Dendritic cell treated with granulocyte-macrophage colony-stimulating factor and Interleukin-4, amounts not matched to agents 40 ng/mL and 50 ng/mL, for 4 days (primary cell): Measurements from ENCODE around the gene CARD10.
A peak's percentile ranks its signal among the peaks of the same experiment; 100 is the strongest.

Source experiments
- H3K27ac Mint-ChIP-seq: one replicate; pipeline ENCODE4 v1.8.0; 2022; ENCODE audit warnings: mild to moderate bottlenecking, mixed read lengths
- H3K27me3 Mint-ChIP-seq: one replicate; pipeline ENCODE4 v1.8.0; 2022; ENCODE audit warnings: mild to moderate bottlenecking, mixed read lengths
- H3K36me3 Mint-ChIP-seq: one replicate; pipeline ENCODE4 v1.8.0; 2022; ENCODE audit warnings: low read depth, mixed read lengths
- H3K4me1 Mint-ChIP-seq: one replicate; pipeline ENCODE4 v1.8.0; 2022; ENCODE audit warnings: low read depth, mixed read lengths
- H3K4me3 Mint-ChIP-seq: one replicate; pipeline ENCODE4 v1.8.0; 2022; ENCODE audit warnings: mild to moderate bottlenecking, moderate library complexity, mixed read lengths
- H3K9me3 Mint-ChIP-seq: one replicate; pipeline ENCODE4 v1.8.0; 2022; ENCODE audit warnings: mixed read lengths
- intact Hi-C: fragments of 100-400 bp; cut with micrococcal nuclease; formaldehyde crosslinking; loops from one replicate; pipeline ENCODE4 v1.15.0; 2022

Gene CARD10

DNA sequence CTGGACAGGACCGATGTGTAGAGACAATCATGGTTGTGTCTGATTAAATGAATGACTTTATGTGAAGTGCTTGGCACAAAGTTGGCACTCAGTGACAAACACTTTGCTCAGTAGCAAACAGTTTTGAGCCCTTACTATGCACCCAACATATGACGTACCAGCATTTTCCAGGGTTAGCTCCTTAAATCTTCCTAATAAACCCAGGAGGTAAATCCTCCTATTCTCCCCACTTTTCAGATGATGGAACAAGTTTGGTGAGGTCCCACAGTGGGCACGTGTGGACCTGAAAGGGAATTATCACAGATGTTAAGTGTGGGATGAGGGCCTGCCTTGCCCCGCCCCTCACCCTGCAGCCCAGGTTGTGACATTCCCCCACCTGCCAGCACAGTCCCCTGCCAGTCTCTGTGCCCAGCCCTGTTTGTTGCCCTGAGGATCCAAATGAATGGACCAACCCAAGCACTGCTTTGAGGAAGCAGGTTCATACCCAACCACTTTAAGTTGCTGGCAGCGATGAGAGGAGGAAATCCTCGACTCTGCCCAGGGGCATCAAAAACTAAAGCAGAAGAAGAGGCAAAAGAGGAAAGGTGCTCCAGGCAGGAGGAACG is 6.6 kb upstream of the CARD10 start:
- Mint-ChIP-seq H3K4me3 (no peak overlapping the region), H3K27ac (no peak overlapping the region), H3K36me3 (no peaks in the 10 kb centered on the region), H3K27me3 (peaks cover 35% of the 10 kb centered on the region), H3K4me1 (peaks cover 42% of the 10 kb centered on the region), H3K9me3 (no peaks in the 10 kb centered on the region)
- intact Hi-C loops: no loop called here

DNA sequence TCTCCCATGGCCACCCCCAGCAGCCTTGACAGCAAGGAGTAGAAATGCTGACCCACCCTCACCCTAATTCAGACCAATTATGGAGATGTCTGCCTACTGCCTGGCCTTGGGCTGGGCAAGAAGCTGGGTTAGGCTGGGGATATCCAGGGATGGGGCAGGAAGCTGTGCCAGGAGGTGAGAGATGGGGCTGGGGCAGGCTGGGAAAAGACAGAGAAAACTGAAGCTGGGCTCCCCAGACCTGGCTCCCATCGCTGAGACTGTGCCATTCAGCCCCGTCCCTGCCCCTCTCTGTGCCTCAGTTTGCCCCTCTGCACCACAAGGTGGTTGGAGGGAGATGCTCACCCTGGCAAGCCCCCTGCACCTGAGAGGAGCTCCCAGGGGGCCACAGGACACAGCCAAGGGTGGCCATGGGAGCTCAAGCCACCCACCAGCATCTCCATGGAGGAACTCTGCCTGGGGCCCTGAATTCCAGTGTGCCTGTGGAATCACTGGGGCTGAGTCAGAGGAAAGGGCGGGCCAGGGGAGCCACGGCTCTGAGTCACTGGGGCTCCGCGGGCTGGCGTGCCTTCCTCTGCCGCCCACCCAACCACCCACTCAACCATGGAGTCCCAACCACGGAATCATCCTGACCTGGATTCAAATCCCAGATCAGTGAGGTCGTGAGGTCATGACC is 6.0 kb upstream of the CARD10 start:
- no peaks in the 10 kb centered on the region for H3K9me3 Mint-ChIP-seq
- no peak overlapping the region for H3K27ac Mint-ChIP-seq
- peaks cover 45% of the 10 kb centered on the region for H3K4me1 Mint-ChIP-seq
- H3K27me3 Mint-ChIP-seq: peaks cover 40% of the 10 kb centered on the region
- H3K36me3 Mint-ChIP-seq: no peaks in the 10 kb centered on the region
- intact Hi-C loops: no loop called here
- H3K4me3 Mint-ChIP-seq: no peak overlapping the region

DNA sequence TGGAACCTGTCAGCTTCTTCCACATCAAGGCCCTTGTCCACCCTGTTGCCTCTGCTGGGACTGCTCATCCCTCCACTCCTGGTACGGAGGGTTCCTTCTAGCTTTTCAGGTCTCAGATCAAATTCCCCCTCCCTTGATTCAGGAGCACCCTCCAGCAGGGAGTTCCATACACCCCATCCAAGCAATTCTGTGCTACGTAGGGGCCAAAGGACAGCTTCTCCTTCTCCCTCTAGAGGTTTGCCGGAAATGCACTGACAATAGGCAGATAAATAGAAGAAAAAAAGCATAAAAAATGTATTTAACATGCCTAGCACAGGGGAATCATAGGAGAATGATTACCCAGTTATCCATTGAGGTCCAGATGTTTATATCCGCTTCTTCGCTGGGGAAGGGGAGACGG is 3.3 kb upstream of the CARD10 start:
- intact Hi-C loops: no loop called here
- Mint-ChIP-seq H3K4me1 (peaks cover 43% of the 10 kb centered on the region), H3K27me3 (peaks cover 59% of the 10 kb centered on the region), H3K36me3 (no peaks in the 10 kb centered on the region), H3K27ac (no peak overlapping the region), H3K9me3 (no peaks in the 10 kb centered on the region), H3K4me3 (no peak overlapping the region)

DNA sequence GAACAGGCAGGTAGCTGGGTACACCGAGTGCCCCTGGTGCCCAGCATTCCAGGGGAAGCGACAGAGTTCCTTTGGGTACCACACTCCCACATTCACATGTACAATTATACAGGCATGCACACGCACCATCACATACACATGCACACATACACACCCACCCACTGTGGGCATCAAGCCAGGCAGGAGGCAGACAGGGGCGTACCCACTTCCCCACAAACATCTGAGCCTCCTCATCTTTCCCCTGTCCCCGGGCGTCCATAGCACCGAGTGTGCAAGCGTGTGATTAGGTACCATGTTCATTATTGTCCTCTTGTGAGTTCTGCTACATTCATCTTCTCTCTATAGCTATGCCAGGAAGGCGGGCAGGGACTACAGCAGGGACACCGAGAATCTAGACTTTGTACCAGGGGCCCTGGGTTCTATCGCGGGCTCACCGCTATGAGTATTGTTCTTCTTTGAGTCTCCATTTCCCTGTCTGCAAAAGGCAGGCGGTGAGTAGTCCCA is 2.1 kb upstream of the CARD10 start:
- no peak overlapping the region for H3K27ac Mint-ChIP-seq
- H3K27me3 Mint-ChIP-seq: peaks cover 62% of the 10 kb centered on the region

DNA sequence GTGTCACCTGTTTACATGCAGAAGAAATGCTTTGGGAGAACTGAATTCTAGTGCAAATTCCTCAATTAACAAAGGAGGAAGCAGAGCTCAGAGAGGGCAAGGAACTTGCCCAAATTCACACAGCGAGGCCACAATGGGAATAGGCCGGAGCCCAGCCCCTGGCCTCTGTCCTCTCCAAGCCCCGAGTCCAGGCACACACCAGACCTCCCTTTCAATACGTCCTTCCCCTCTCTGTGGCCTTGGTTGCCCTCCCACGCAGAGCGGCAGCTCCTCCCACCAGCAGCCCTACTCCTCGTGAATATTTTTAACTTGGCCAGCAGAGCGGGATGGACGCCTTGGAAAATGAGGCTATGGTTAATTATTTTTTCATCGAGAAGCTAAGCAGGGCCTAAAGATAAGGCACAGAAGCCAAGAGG is 1.6 kb upstream of the CARD10 start:
- H3K27me3 Mint-ChIP-seq: peaks cover 64% of the 10 kb centered on the region
- no peak overlapping the region for H3K27ac Mint-ChIP-seq
- H3K4me1 Mint-ChIP-seq: peaks cover 32% of the 10 kb centered on the region
- no peak overlapping the region for H3K4me3 Mint-ChIP-seq
- no peaks in the 10 kb centered on the region for H3K9me3 Mint-ChIP-seq
- no peaks in the 10 kb centered on the region for H3K36me3 Mint-ChIP-seq
- intact Hi-C loops: no loop called here

More for the DNA sequence above, 2.1 kb upstream of the CARD10 start:
- intact Hi-C loops: no loop called here
- Mint-ChIP-seq H3K36me3 (no peaks in the 10 kb centered on the region), H3K9me3 (no peaks in the 10 kb centered on the region), H3K4me1 (peaks cover 37% of the 10 kb centered on the region), H3K4me3 (no peak overlapping the region)

DNA sequence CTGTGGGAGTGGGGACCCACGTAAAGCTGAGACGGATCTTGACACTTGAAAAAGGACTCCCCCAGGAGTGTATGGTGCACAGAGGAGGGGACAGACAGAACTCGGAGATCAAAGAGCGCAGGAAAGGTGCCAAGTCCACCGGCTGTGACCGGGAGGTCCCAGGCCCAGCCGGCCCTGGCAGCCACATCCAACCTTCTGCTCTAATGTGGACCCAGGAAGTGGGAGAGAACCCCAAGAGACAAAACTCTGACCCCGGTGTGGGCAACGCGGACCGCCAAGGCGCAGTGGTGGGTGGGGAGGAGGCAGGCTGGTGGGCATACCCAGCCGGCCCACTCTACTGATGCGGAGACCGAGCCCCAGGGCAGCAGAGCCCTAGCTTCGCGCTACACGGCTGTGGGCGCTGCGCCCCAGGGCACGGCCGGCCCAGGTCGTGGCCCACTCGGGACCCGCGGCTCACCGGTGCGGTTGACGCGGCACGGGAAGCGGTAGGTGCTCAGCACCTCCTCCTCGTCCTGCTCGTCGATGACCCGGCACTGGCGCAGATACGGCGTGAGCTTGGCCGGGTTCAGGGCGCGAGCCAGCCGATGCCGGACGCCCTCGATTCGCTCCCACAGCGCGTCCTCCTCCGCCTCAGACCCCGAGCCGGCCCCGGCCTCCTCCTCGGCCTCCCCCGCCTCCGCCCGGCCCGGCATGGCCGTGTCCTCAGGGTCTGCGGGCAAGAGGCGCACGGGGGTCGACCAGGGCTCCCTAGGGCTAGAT is 527 bp downstream of the CARD10 start:
- H3K27me3 Mint-ChIP-seq: peaks cover 74% of the 10 kb centered on the region
- peaks cover 21% of the 10 kb centered on the region for H3K4me1 Mint-ChIP-seq
- intact Hi-C loops: no loop called here
- peak overlapping the region; percentile 22 for H3K4me3 Mint-ChIP-seq
- H3K27ac Mint-ChIP-seq: no peak overlapping the region
- H3K36me3 Mint-ChIP-seq: no peaks in the 10 kb centered on the region
- no peaks in the 10 kb centered on the region for H3K9me3 Mint-ChIP-seq

DNA sequence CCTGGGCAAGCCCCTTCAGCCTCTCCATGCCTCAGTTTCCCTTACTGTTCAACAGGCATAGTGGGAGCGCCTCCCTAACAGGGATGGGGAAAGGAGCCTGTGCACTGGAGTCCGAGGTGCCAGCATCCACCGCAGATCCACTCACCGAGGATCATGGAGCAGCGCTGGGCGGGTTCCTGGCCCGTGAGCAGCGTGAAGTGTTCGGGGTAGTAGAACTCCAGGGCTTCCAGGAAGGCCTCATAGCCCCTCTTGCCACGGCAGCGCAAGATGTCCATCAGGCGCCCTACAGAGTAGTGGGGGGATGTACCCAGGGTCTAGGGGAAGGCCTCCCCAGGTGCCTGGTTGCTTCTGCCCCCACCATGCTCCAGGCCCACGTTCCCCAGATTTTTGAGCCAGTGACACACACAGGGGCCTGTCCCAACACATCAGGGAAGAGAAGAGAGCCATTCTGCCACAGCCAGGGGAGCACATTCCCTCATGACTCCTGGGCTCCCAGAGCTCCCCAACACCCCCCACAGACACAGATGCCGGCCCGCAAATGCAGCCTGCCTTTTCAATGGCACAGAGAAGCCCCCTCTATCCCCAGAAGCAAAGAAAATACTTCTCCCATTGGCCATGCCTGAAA is 1.3 kb downstream of the CARD10 start:
- H3K27ac Mint-ChIP-seq: no peak overlapping the region
- H3K4me3 Mint-ChIP-seq: no peak overlapping the region
- H3K36me3 Mint-ChIP-seq: no peaks in the 10 kb centered on the region
- H3K27me3 Mint-ChIP-seq: peaks cover 74% of the 10 kb centered on the region
- no peaks in the 10 kb centered on the region for H3K9me3 Mint-ChIP-seq
- intact Hi-C loops: no loop called here
- peaks cover 21% of the 10 kb centered on the region for H3K4me1 Mint-ChIP-seq

DNA sequence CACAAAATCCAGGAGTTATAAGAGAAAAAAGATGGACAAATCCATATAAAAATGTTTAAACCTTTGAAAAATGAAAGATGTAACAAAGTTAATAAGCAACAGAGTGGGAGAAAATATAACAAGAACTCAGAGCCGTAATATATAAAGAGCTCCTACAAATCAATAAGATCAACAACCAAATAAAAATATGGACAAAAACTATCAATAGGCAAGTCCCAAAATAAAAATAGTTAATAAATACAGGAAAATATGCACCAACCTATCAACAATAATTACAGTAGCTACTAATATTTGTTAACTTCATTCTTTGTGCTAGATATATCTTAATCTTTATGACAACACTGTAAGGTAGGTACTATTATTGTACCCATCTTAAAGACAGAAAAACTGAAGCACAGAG is 2.8 kb downstream of the CARD10 start:
- H3K36me3 Mint-ChIP-seq: no peaks in the 10 kb centered on the region
- no peak overlapping the region for H3K4me3 Mint-ChIP-seq
- H3K4me1 Mint-ChIP-seq: peaks cover 17% of the 10 kb centered on the region
- intact Hi-C loops: no loop called here
- no peaks in the 10 kb centered on the region for H3K9me3 Mint-ChIP-seq
- no peak overlapping the region for H3K27ac Mint-ChIP-seq
- peaks cover 67% of the 10 kb centered on the region for H3K27me3 Mint-ChIP-seq

DNA sequence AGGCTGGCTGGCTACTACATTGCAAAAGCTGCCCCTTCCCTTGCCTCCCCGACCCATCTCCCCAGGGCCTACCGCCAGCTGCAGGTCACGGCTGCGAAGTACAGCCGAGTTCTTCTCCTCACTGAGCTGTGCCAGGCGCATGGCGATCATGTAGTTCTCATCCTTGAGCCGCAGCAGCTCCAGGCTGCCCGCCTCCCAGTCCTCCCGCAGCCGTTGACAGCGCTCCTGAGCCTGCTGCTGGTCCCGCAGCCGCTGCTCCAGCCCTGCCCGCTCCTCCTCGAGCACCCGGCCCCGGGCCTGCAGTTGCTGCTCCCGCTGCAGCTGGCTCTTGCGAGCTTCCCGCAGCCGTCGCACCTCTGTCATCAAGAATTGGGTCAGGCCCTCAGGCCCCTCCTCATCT is 3.3 kb downstream of the CARD10 start:
- no peaks in the 10 kb centered on the region for H3K9me3 Mint-ChIP-seq
- peaks cover 63% of the 10 kb centered on the region for H3K27me3 Mint-ChIP-seq
- H3K4me1 Mint-ChIP-seq: peaks cover 17% of the 10 kb centered on the region
- H3K36me3 Mint-ChIP-seq: no peaks in the 10 kb centered on the region
- no peak overlapping the region for H3K4me3 Mint-ChIP-seq
- no peak overlapping the region for H3K27ac Mint-ChIP-seq
- intact Hi-C loops: no loop called here

DNA sequence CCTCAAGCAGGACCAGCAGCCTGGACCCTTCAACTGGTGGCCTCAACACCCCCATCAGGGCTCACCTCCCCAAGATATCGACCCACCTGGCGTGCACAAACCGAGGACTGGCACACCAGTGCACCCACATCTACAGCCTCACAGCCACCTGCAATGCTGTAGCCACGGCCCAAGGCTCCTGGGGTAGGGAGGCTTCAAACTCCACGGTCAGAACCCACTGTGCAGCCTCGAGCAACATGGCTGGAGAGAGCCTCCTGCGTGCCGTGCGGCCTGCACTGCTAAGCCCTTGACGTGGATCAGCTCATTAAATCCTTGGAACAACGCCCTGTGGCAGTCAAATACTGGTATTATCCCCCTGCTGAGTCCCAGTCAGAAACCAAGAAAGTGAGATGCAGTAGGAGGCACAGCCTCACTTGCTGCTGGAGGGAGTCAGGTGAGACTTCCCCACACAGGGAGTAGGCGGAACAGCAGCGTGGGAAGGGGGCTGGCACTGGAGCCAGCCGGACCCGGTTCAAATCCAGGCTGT is 4.6 kb downstream of the CARD10 start:
- Mint-ChIP-seq H3K27me3 (peaks cover 60% of the 10 kb centered on the region), H3K4me3 (no peak overlapping the region), H3K9me3 (no peaks in the 10 kb centered on the region), H3K36me3 (no peaks in the 10 kb centered on the region), H3K27ac (no peak overlapping the region), H3K4me1 (peaks cover 10% of the 10 kb centered on the region)
- intact Hi-C loops: no loop called here

DNA sequence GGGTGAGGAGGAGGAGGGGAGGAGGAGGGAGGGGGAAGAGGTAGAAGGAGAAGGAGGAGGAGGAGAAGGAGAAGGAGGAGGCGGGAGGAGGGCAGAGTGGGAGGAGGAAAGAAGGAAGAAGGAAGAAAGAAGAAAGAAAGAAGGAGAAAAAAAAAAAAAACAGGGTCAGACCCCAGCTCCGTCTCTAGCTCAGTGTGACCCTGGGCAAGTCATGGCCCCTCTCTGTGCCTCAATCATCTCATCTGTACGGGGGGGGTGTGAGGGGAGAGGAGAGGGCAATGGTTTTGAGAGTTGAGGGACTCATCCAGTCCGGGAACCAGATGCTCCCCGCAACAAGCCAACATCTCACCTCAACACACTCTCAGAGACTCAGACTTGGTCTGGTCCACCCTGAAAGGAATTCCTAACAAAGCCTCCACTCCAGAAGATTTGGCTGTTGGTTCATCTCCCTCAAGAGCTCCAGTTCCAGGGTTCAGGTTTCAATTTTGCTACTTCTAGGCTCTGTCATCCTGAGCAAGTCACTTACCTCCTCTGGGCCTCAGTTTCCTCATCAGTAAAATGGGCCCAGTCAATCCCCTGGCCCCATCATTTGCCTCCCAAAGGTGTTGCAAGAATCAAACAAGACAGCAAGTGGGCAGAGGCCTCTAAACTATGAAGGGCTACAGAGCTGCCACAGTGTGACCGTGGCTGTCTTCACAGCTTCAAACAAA is 7.7 kb downstream of the CARD10 start:
- H3K27ac Mint-ChIP-seq: no peak overlapping the region
- no peaks in the 10 kb centered on the region for H3K36me3 Mint-ChIP-seq
- H3K4me3 Mint-ChIP-seq: no peak overlapping the region
- intact Hi-C loops: no loop called here
- peaks cover 53% of the 10 kb centered on the region for H3K27me3 Mint-ChIP-seq
- peaks cover 8% of the 10 kb centered on the region for H3K4me1 Mint-ChIP-seq
- no peaks in the 10 kb centered on the region for H3K9me3 Mint-ChIP-seq

DNA sequence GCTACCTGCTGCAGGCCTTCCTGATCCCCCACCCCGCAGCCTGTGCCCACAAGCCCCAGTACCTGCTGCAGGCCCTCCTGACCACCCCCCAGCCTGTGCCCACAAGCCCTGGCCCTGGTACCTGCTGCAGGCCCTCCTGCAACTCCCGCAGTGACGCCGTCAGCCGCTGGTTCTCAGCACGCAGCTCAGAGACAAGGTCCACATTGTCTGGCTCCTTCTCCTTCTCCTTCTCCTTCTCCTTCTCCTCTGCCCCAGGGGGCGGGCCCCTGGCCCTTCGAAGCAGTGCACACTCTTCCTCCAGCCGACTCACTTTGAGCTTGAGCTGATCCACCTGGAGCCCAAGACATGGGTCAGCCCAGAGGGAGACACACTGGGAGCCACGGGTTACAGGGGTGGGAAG is 9.1 kb downstream of the CARD10 start:
- no peaks in the 10 kb centered on the region for H3K9me3 Mint-ChIP-seq
- peaks cover 14% of the 10 kb centered on the region for H3K4me1 Mint-ChIP-seq
- intact Hi-C loops: no loop called here
- H3K27ac Mint-ChIP-seq: no peak overlapping the region
- peaks cover 40% of the 10 kb centered on the region for H3K27me3 Mint-ChIP-seq
- no peaks in the 10 kb centered on the region for H3K36me3 Mint-ChIP-seq
- no peak overlapping the region for H3K4me3 Mint-ChIP-seq

DNA sequence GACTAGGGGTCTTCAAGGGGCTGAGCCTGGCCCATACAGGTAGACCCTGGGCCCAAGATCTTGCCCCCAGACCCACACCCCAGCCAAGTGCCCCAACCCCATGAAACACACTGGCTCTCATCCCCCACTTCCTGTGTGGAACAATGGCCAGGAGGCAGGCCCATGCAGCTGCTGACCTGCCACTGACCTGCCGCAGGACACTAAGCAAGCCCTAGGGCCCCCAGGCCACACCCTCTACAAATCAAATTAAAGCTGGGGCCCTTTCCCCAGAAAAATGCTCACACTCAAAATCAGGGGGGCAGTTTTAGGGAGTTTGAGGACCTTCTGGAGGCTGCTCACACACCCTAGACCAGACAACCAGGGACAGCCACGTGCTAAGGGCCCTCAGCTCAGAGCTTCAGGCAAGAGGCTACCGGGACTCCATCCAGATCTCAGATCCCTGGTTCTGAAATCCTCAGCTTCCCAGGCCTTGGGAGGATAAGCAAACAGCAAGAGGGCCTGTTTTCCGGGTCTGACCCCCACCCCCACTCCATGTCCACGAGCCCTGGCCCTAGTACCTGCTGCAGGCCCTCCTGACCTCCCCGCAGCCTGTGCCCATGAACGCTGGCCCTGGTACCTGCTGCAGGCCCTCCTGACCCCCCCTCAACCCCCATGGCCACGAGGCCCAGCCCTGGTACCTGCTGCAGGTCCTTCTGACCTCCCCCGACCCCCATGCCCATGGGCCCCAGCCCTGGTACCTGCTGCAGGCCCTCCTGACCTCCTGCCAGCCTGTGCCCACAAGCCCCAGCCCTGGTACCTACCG is 10.0 kb downstream of the CARD10 start:
- intact Hi-C loops: no loop called here
- Mint-ChIP-seq H3K4me3 (no peak overlapping the region), H3K27ac (peak overlapping the region; percentile 55), H3K9me3 (no peaks in the 10 kb centered on the region), H3K36me3 (no peaks in the 10 kb centered on the region), H3K27me3 (peaks cover 37% of the 10 kb centered on the region), H3K4me1 (peaks cover 18% of the 10 kb centered on the region)
